ENCODE measurements around the gene PARVA. TPM values are rescaled to one million over a fixed set of nuclear protein-coding genes. Genes with fewer than 3 reads are reported as not detected.

Gene PARVA
- total RNA-seq, 1 experiment from 2014 or later, result 18.1 TPM

DNA sequence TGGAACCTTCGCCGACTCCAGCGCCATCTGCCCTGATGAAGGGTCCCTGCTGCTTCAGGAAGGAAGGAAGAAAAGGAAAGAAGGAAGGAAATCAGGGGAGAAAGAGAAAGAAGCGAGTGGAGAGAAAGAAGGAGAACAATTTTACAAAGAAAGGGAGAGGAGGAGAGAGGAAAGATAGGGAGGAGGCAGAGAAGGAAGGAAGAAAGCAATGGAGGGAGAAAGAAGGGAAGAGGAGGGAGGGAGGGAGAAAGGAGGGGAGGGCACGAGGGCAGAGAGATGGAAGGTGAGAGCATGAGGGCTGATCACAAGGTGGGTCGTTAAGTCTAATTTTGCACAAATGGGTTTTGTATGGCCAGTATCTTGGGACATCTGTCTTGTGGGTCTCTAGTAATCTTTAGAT lies 39.2 kb downstream of the PARVA start:
- Histone ChIP-seq H2BK5ac (ENCODE audit: insufficient read length, low read length) (no peak overlapping the region), H4K91ac (ENCODE audit: insufficient read length, low read depth, low read length) (no peak overlapping the region), H2BK20ac (ENCODE audit: low read depth, low read length, poor library complexity, severe bottlenecking) (no peak overlapping the region), H3K14ac (ENCODE audit: insufficient read depth, low read length) (no peak overlapping the region), H2BK120ac (ENCODE audit: low read depth, low read length, poor library complexity, severe bottlenecking) (no peak overlapping the region), H3K4me1 (ENCODE audit: insufficient read depth, low read length) (peaks cover 5% of the 10 kb centered on the region; the same call in 1 of the 2 replicates), H3K27ac (ENCODE audit: insufficient read length, low read depth, low read length) (no peak overlapping the region), H4K8ac (replicated peaks; ENCODE audit: insufficient read length, low read depth, low read length) (no peak overlapping the region), H3K27me3 (ENCODE audit: insufficient read depth, low read length) (no peaks in the 10 kb centered on the region), H3K23ac (ENCODE audit: insufficient read length, low read depth, low read length) (no peak overlapping the region), H2AFZ (ENCODE audit: low read length) (no peak overlapping the region), H3K4me2 (ENCODE audit: insufficient read depth, insufficient read length, low read length) (no peak overlapping the region), H3K23me2 (ENCODE audit: insufficient read length, low read depth, low read length, poor library complexity, severe bottlenecking) (no peaks in the 10 kb centered on the region), H2BK12ac (ENCODE audit: insufficient read length, low read depth, low read length) (no peak overlapping the region), H4K5ac (ENCODE audit: insufficient read length, low read depth, low read length) (no peak overlapping the region), H2AK5ac (ENCODE audit: insufficient read length, low read length) (no peak overlapping the region), H3K9me3 (ENCODE audit: control insufficient read depth, low read depth, low read length) (no peaks in the 10 kb centered on the region), H3K18ac (ENCODE audit: insufficient read length, low read depth, low read length) (no peak overlapping the region), H3T11ph (ENCODE audit: low read length) (no peak overlapping the region), H3K79me2 (ENCODE audit: insufficient read depth, low read length) (no peaks in the 10 kb centered on the region), H4K20me1 (ENCODE audit: control insufficient read depth, insufficient read depth, insufficient read length) (no peaks in the 10 kb centered on the region), H2BK15ac (ENCODE audit: low read depth, low read length) (no peak overlapping the region), H3K79me1 (ENCODE audit: insufficient read depth, low read depth, low read length, poor library complexity, severe bottlenecking) (no peaks in the 10 kb centered on the region), H3K56ac (ENCODE audit: insufficient read length, low read depth, low read length) (no peak overlapping the region), H3K4ac (ENCODE audit: low read depth, low read length) (no peak overlapping the region), H3K9ac (ENCODE audit: extremely low read depth, insufficient read length, low read length) (no peak overlapping the region)
- no peaks in the 10 kb centered on the region; a peak in 1 of 7 replicates for H3K36me3 Mint-ChIP-seq (ENCODE audit: insufficient read depth in 1 of 3, low read depth in 3 of 3)
- H3K9me3 Mint-ChIP-seq, result no peaks in the 10 kb centered on the region
- no peak overlapping the region for H3K4me3 Mint-ChIP-seq
- no peaks in the 10 kb centered on the region for H3K27me3 Mint-ChIP-seq (ENCODE audit: low read depth)
- H3K27ac Mint-ChIP-seq, result peak overlapping the region in 1 of 3 experiments; percentile 12; a peak in 1 of 7 replicates
- TF ChIP-seq CTCF (conservative IDR thresholded peaks at IDR 0.05), result no peak
- H3K4me1 Mint-ChIP-seq, result peaks cover 16 to 37% of the 10 kb centered on the region in 2 experiments
- WGBS (ENCODE audit: extremely low coverage, insufficient read length, low lambda C conversion rate), result no CpG with 5 or more reads among the region's 6 CpGs
- no peak for DNase-seq
